Brain microvascular endothelial cell (primary cell): Measurements from ENCODE around the gene MSMO1.

Experiments
- DNase-seq: peaks from one replicate; pipeline ENCODE4 v3.0.0-alpha.2; 2020
- H3K27ac ChIP-seq: fragments of 250-450 bp; sonication (Bioruptor Pico); 2 replicates; pipeline ENCODE4 v1.5.1; 2020; ENCODE audit warnings: mild to moderate bottlenecking, moderate library complexity
- H3K27me3 ChIP-seq: fragments of 250-450 bp; sonication (Bioruptor Pico); replicated peaks from 2 replicates; pipeline ENCODE4 v1.5.1; 2020; ENCODE audit warnings: mild to moderate bottlenecking
- H3K36me3 ChIP-seq: fragments of 250-450 bp; sonication (Bioruptor Pico); replicated peaks from 2 replicates; pipeline ENCODE4 v1.5.1; 2020; ENCODE audit warnings: mild to moderate bottlenecking
- H3K4me3 ChIP-seq: 2 replicates; pipeline ENCODE4 v1.5.1; 2011; ENCODE audit warnings: low read depth, mild to moderate bottlenecking, control low read depth, low read length, moderate library complexity
- CTCF ChIP-seq: IDR thresholded peaks from 2 replicates; pipeline ENCODE4 v1.5.1; 2011; ENCODE audit warnings: low read depth, mild to moderate bottlenecking, moderate library complexity, low read length, control low read depth, inconsistent platforms; ENCODE audit errors: missing control alignments
- in situ Hi-C: cut with HindIII; loops from 2 replicates; pipeline ENCODE4 v1.10.0; 2017; ENCODE audit warnings: low sequenced_read_pairs, low pct_ligation_motif_present

The MSMO1 gene

GRCh38 chr4:165326831-165327210 lies 648 bp upstream of the MSMO1 start:
- no peak for TF ChIP-seq CTCF
- in situ Hi-C loops, result no loop called here
- peak overlapping the region; percentile 82 for H3K27ac ChIP-seq
- H3K27me3 ChIP-seq, result no peaks in the 10 kb centered on the region
- H3K36me3 ChIP-seq, result peaks cover 2% of the 10 kb centered on the region
- H3K4me3 ChIP-seq, result peak overlapping the region; percentile 57
- peak; percentile 22 for DNase-seq

GRCh38 chr4:165328101-165328425 lies 594 bp downstream of the MSMO1 start:
- H3K27me3 ChIP-seq, result no peaks in the 10 kb centered on the region
- peak; percentile 12 for DNase-seq
- peak overlapping the region; percentile 97 for H3K4me3 ChIP-seq
- peaks cover 2% of the 10 kb centered on the region for H3K36me3 ChIP-seq
- H3K27ac ChIP-seq, result peak overlapping the region; percentile 54
- in situ Hi-C loops, result no loop called here
- TF ChIP-seq CTCF, result no peak

GRCh38 chr4:165328708-165329107 lies 1.2 kb downstream of the MSMO1 start:
- Histone ChIP-seq H3K27ac (no peak overlapping the region), H3K4me3 (peak overlapping the region; percentile 97)

GRCh38 chr4:165330071-165330470 lies 2.6 kb downstream of the MSMO1 start:
- no peaks in the 10 kb centered on the region for H3K27me3 ChIP-seq
- peaks cover 10% of the 10 kb centered on the region for H3K36me3 ChIP-seq
- in situ Hi-C loops, result no loop called here
- DNase-seq, result no peak
- H3K4me3 ChIP-seq, result peak overlapping the region; percentile 97
- H3K27ac ChIP-seq, result no peak overlapping the region
- TF ChIP-seq CTCF, result no peak

More at GRCh38 chr4:165328708-165329107, 1.2 kb downstream of the MSMO1 start:
- Histone ChIP-seq H3K36me3 (peaks cover 4% of the 10 kb centered on the region), H3K27me3 (no peaks in the 10 kb centered on the region)
- in situ Hi-C loops, result no loop called here
- no peak for DNase-seq
- no peak for TF ChIP-seq CTCF

GRCh38 chr4:165330666-165331065 lies 3.2 kb downstream of the MSMO1 start:
- Histone ChIP-seq H3K36me3 (peaks cover 14% of the 10 kb centered on the region), H3K4me3 (peak overlapping the region; percentile 97), H3K27ac (no peak overlapping the region), H3K27me3 (no peaks in the 10 kb centered on the region)
- in situ Hi-C loops, result no loop called here
- DNase-seq, result no peak
- no peak for TF ChIP-seq CTCF

- peak; percentile 14 for TF ChIP-seq CTCF
- no peak for DNase-seq
- in situ Hi-C loops, result no loop called here
- Histone ChIP-seq H3K36me3 (peaks cover 14% of the 10 kb centered on the region), H3K27ac (no peak overlapping the region), H3K4me3 (peak overlapping the region; percentile 97), H3K27me3 (no peaks in the 10 kb centered on the region)
Measured at GRCh38 chr4:165331359-165331758, 3.9 kb downstream of the MSMO1 start.
